ENCODE measurements around the gene ZNF331.
"Not testable (repeated sequence)": the region's sequence is repeated elsewhere in the genome, so short reads cannot be mapped to it uniquely, and the experiment has no call there.

The ZNF331 gene

GRCh38 chr19:53507523-53508442, 30.2 kb upstream of the ZNF331 start:
- no peak overlapping the region for H3K4me3 ChIP-seq (ENCODE audit: low read length)
- TF ChIP-seq CTCF (conservative IDR thresholded peaks at IDR 0.05; ENCODE audit: low read depth, low read length), result no peak
- no peak for DNase-seq (ENCODE audit: low read depth)

DNA sequence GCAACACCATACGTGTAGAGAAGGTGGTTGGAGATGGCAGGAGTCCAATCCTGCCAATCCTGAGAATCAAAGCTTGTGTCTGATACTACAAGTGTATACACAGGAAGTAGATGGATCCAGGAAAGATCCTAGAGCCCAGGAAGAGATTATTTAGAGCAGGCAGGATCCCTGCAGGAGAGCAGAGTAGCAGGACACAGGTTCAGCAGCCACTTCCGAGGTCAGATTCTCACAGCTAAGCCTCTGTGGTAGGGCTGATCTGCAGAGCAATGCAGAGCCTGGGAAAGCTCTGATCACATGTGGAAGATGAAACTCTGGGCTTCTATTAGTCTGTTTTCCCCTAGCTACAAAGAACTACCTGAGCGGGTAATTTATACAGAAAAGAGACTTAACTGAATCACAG, 28.5 kb upstream of the ZNF331 start:
- TF ChIP-seq CTCF (conservative IDR thresholded peaks at IDR 0.05; ENCODE audit: low read depth, low read length), result no peak
- H3K4me3 ChIP-seq (ENCODE audit: low read length), result no peak overlapping the region
- no peak for DNase-seq (ENCODE audit: low read depth)

GRCh38 chr19:53509845-53510244, 28.1 kb upstream of the ZNF331 start:
- no peak overlapping the region for H3K4me3 ChIP-seq (ENCODE audit: low read length)
- no peak for DNase-seq (ENCODE audit: low read depth)
- no peak for TF ChIP-seq CTCF (conservative IDR thresholded peaks at IDR 0.05; ENCODE audit: low read depth, low read length)

DNA sequence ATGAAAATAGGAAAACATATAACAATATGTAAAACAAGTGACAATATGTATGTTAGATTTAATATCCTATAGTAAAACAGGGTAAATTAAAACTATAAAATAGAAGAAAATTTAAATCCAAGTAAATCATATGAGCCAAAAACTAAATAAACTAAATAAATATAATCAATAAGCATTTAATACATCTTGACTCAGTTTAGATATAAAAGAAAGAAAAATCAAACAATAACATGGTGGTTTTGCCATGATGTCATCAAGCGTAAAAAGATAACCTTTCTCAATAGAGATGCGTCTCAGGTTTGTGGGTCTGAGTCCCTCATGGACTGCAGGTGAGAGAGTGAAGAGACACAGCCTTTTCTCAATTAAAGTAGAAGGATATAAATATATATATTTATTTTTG, 26.6 kb upstream of the ZNF331 start:
- no peak for TF ChIP-seq CTCF (conservative IDR thresholded peaks at IDR 0.05; ENCODE audit: low read depth, low read length)
- H3K4me3 ChIP-seq (ENCODE audit: low read length), result no peak overlapping the region
- no peak for DNase-seq (ENCODE audit: low read depth)

DNA sequence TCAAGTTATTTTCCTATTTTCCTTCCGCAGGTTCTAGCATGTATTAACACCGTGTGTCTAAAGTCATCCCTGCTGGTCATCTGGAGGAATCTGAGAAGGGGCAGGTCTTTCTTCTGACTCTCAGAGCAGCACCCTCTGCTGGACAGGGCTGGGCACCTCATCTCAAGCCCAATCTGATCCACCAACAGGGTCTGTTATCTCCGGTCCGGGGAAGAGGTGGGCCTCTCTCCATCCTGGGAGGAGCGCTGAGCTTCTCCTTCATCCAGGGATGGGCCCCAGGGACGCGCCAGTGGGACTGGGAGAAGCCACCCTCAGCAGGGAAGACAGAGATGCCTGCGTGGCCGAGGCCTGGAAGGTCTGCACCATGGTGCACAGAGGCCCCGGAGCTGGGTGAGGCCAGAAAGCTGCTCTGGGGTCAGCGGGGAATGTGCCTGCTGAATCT, 26.0 kb upstream of the ZNF331 start:
- H3K4me3 ChIP-seq (ENCODE audit: low read length), result no peak overlapping the region
- DNase-seq (ENCODE audit: low read depth), result no peak
- peak; percentile 57 for TF ChIP-seq CTCF (conservative IDR thresholded peaks at IDR 0.05; ENCODE audit: low read depth, low read length)

DNA sequence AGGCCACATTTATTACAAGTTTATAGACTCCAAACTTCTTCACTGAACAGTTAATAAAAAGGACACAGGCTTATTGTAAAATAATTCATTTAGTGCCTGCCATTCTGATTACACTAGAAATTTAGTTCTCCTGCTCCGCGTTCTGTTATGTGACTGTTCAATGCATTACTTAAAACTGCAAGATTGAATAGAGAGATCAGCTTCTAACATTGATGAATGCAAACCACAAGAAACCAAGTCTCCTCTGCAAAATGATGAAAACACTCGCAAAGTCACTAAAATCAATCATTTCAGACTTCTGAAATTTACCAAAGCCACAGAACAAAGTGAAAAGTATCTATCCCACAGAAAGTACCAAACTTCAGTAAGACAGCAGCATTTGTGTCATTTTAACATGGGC, 22.9 kb upstream of the ZNF331 start:
- not testable (repeated sequence) for H3K4me3 ChIP-seq (ENCODE audit: low read length); DNase-seq (ENCODE audit: low read depth)

DNA sequence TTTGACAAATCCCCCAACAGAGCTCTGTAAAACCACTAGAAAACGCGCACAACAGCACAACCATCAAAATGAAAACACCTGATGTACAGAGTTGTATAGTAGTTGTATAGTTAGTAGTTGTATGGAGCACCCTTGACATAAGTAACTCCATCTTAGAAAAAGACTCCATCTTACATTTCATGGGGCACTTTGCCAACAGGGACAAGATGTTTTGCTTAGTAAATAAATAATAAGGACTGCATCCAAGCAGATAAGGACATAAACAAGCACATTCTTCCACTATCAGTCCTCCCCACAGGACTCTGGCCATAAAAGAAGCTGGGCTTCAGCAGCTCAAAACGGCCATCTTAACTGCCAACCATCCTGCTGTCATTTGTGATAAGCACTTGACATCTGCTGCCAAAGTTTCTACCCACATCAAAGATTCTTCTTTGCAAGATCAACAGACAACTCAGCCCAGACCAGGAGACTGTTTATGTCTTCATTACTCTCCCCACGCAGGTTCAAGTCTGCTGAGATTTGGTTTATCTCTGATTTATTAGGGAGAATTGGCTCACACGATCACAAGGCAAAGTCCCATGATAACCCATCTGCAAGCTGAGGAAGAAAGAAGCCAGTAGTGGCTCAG, 20.7 kb upstream of the ZNF331 start:
- no peak overlapping the region for H3K4me3 ChIP-seq (ENCODE audit: low read length)
- DNase-seq (ENCODE audit: low read depth), result no peak
- TF ChIP-seq CTCF (conservative IDR thresholded peaks at IDR 0.05; ENCODE audit: low read depth, low read length), result no peak

All from retinal pigment epithelial cell (primary cell).